HCT116 (cell line): ENCODE measurements around the gene PCAT6. TPM values are rescaled to one million over a fixed set of nuclear protein-coding genes. Genes with fewer than 3 reads are reported as not detected.

Experiments used
- ATAC-seq: fragments of 200-7000 bp; cut with Tn5 transposase; 2 replicates; pipeline ENCODE4 v1.9.1; 2020; ENCODE audit warnings: mild to moderate bottlenecking, moderate library complexity
- BruUV-seq: library from RNA; stranded (reverse); fragments of 400-500 nt; replicated peaks from 2 replicates; lab custom pipeline; 2021; lab: Mats Ljungman, UMichigan
- CTCF ChIA-PET: fragments of 300-600 bp; sonication (Branson Sonifier 250); formaldehyde crosslinking; loops from one replicate; lab custom pipeline; 2021; ENCODE audit warnings: antibody characterized with exemption; lab: Charles Lee
- POLR2A ChIA-PET: fragments of 300-600, 350-600 bp; sonication (Branson Sonifier 250); formaldehyde crosslinking; loops from one replicate; lab custom pipeline; 2021; ENCODE audit warnings: antibody characterized with exemption; lab: Charles Lee
- RAD21 ChIA-PET, 2 experiments: fragments of 300-600 bp; sonication (Branson Sonifier 250); formaldehyde crosslinking; loops; one replicate each; lab custom pipeline; 2023; ENCODE audit warnings: low total read pairs in 2 of 2; ENCODE audit not compliant: uncharacterized antibody in 2 of 2, unreplicated experiment in 2 of 2, low non-redundant PET in 1 of 2; lab: Charles Lee
- DNase-seq: peaks from one replicate; pipeline ENCODE4 v3.0.0-alpha.2; 2010; ENCODE audit warnings: low read depth, low spot score
- H2AFZ ChIP-seq: fragments of 200-600 bp; shearing (Covaris generic), sonication (generic); 2 replicates; pipeline ENCODE4 v1.6.1; 2017; ENCODE audit warnings: low read depth, mixed run types, mixed read lengths, antibody characterized with exemption, low read length; ENCODE audit not compliant: poor library complexity, severe bottlenecking
- H3K27ac ChIP-seq: 2 replicates; pipeline ENCODE4 v1.5.1; 2012; ENCODE audit warnings: low read depth, low read length
- H3K27me3 ChIP-seq: fragments of 200-600 bp; sonication (generic); 2 replicates; pipeline ENCODE4 v1.6.1; 2016; ENCODE audit warnings: mixed run types, low read length, mixed read lengths; ENCODE audit not compliant: insufficient read depth
- H3K36me3 ChIP-seq, 2 experiments: fragments of 200-500 bp in 1 of 2; fragments of 200-600 bp in 1 of 2; sonication (Bioruptor generic) in 1 of 2; sonication (generic) in 1 of 2; 2 replicates each; pipeline versions ENCODE4 v1.5.1 to v1.6.1; 2014 to 2016; ENCODE audit warnings: low read length in 2 of 2, inconsistent platforms in 1 of 2, mixed read lengths in 1 of 2, mixed run types in 1 of 2; ENCODE audit not compliant: insufficient read depth in 2 of 2, control insufficient read depth in 1 of 2
- H3K4me1 ChIP-seq, 2 experiments: fragments of 200-600 bp in 1 of 2; sonication (generic) in 1 of 2; 2 replicates each; pipeline versions ENCODE4 v1.5.1 to v1.6.1; 2012 to 2017; ENCODE audit warnings: low read length in 2 of 2, inconsistent platforms in 1 of 2, mild to moderate bottlenecking in 1 of 2, mixed read lengths in 1 of 2, mixed run types in 1 of 2, moderate library complexity in 1 of 2; ENCODE audit not compliant: insufficient read depth in 2 of 2, control insufficient read depth in 1 of 2
- H3K4me2 ChIP-seq: fragments of 200-600 bp; sonication (generic); 2 replicates; pipeline ENCODE4 v1.6.1; 2017; ENCODE audit warnings: mixed run types, low read length, mixed read lengths
- H3K4me3 ChIP-seq, 2 experiments: fragments of 200-600 bp in 1 of 2; sonication (generic) in 1 of 2; replicated peaks in 1 of 2; 2 replicates each; pipeline ENCODE4 v1.5.1; 2011 to 2016; ENCODE audit warnings: low read length in 2 of 2, control low read depth in 1 of 2, low read depth in 1 of 2, mild to moderate bottlenecking in 1 of 2, mixed read lengths in 1 of 2, mixed run types in 1 of 2
- H3K79me2 ChIP-seq: fragments of 200-600 bp; sonication (generic); 2 replicates; pipeline ENCODE4 v1.6.1; 2017; ENCODE audit warnings: mild to moderate bottlenecking, mixed run types, low read length, moderate library complexity, mixed read lengths; ENCODE audit not compliant: insufficient read depth
- H3K9ac ChIP-seq: fragments of 200-600 bp; sonication (generic); 2 replicates; pipeline ENCODE4 v1.6.1; 2016; ENCODE audit warnings: low read length, mixed read lengths
- H3K9me2 ChIP-seq: fragments of 200-600 bp; sonication (generic), shearing (Covaris generic); 2 replicates; pipeline ENCODE4 v1.6.1; 2017; ENCODE audit warnings: mixed run types, mild to moderate bottlenecking, moderate library complexity; ENCODE audit not compliant: insufficient read depth
- H3K9me3 ChIP-seq, 2 experiments: fragments of 200-500 bp in 1 of 2; fragments of 200-600 bp in 1 of 2; sonication (Bioruptor generic) in 1 of 2; sonication (generic) in 1 of 2; 2 replicates each; pipeline ENCODE4 v1.6.1; 2014 to 2017; ENCODE audit warnings: low read length in 2 of 2, mixed read lengths in 2 of 2, inconsistent platforms in 1 of 2, low read depth in 1 of 2, mild to moderate bottlenecking in 1 of 2, mixed run types in 1 of 2, moderate library complexity in 1 of 2; ENCODE audit not compliant: control insufficient read depth in 1 of 2, insufficient read depth in 1 of 2
- H4K20me1 ChIP-seq: fragments of 200-600 bp; sonication (generic), shearing (Covaris generic); 2 replicates; pipeline ENCODE4 v1.6.1; 2017; ENCODE audit warnings: mixed run types, mild to moderate bottlenecking, moderate library complexity; ENCODE audit not compliant: insufficient read depth
- ATF3 ChIP-seq: IDR thresholded peaks from 2 replicates; pipeline ENCODE4 v1.6.1; 2012
- EGR1 ChIP-seq: IDR thresholded peaks from 2 replicates; pipeline ENCODE4 v1.6.1; 2012; ENCODE audit warnings: low read depth
- EZH2 ChIP-seq: fragments of 200-600 bp; sonication (generic); IDR thresholded peaks from 2 replicates; pipeline ENCODE4 v1.6.1; 2017; ENCODE audit warnings: antibody characterized with exemption, mixed run types
- SIN3A ChIP-seq: IDR thresholded peaks from 2 replicates; pipeline ENCODE4 v1.6.1; 2012; ENCODE audit warnings: low read depth
- YY1 ChIP-seq: IDR thresholded peaks from 2 replicates; pipeline ENCODE4 v1.6.1; 2011; ENCODE audit warnings: low read length, low read depth, moderate library complexity, mild to moderate bottlenecking; ENCODE audit not compliant: insufficient replicate concordance; ENCODE audit errors: extremely low read depth
- ZNF274 ChIP-seq: fragments of 200-500 bp; sonication (Bioruptor generic); IDR thresholded peaks from 2 replicates; pipeline ENCODE4 v1.6.1; 2014; ENCODE audit warnings: mild to moderate bottlenecking, low read depth, low read length, inconsistent platforms
- intact Hi-C: fragments of 100-400 bp; cut with micrococcal nuclease; formaldehyde crosslinking; loops from 2 replicates; pipeline ENCODE4 v1.10.0; 2022
- total RNA-seq: library from RNA; stranded (reverse); gene quantifications from one replicate; pipeline ENCODE4 v1.2.1, GENCODE V29; 2021; ENCODE audit not compliant: unreplicated experiment
- TF ChIP-seq, protein P1 (sequence below): IDR thresholded peaks from 2 replicates; pipeline ENCODE4 v1.6.1; 2011; ENCODE audit warnings: mild to moderate bottlenecking, low read length, moderate library complexity; ENCODE audit not compliant: insufficient replicate concordance; ENCODE audit errors: extremely low read depth

PCAT6 gene
- total RNA-seq, 1 experiment from 2014 or later: 1.9 TPM

- TF ChIP-seq, protein P1, sequence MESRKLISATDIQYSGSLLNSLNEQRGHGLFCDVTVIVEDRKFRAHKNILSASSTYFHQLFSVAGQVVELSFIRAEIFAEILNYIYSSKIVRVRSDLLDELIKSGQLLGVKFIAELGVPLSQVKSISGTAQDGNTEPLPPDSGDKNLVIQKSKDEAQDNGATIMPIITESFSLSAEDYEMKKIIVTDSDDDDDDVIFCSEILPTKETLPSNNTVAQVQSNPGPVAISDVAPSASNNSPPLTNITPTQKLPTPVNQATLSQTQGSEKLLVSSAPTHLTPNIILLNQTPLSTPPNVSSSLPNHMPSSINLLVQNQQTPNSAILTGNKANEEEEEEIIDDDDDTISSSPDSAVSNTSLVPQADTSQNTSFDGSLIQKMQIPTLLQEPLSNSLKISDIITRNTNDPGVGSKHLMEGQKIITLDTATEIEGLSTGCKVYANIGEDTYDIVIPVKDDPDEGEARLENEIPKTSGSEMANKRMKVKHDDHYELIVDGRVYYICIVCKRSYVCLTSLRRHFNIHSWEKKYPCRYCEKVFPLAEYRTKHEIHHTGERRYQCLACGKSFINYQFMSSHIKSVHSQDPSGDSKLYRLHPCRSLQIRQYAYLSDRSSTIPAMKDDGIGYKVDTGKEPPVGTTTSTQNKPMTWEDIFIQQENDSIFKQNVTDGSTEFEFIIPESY: no peak
- no peak for TF ChIP-seq EGR1
- TF ChIP-seq, all 23 proteins: peak for 0
These were observed 45.3 kb downstream of the PCAT6 start (continued) for GRCh38 chr1:202856014-202856413.

GRCh38 chr1:202857136-202857610 lies 46.4 kb downstream of the PCAT6 start:
- intact Hi-C loops: loop anchor here (5.0 kb wide), 1 partner anchor 530 kb away; no protein-coding TSS in a partner anchor
- Histone ChIP-seq H3K36me3 (no peaks in the 10 kb centered on the region), H3K4me1 (peaks cover 6 to 14% of the 10 kb centered on the region in 2 experiments; a peak in 3 of 4 replicates), H3K4me2 (no peak overlapping the region), H3K4me3 (no peak overlapping the region), H3K27me3 (no peaks in the 10 kb centered on the region), H3K27ac (no peak overlapping the region), H4K20me1 (no peaks in the 10 kb centered on the region), H3K9me2 (no peaks in the 10 kb centered on the region), H3K9ac (no peak overlapping the region), H2AFZ (no peak overlapping the region), H3K9me3 (no peaks in the 10 kb centered on the region), H3K79me2 (no peaks in the 10 kb centered on the region)
- POLR2A ChIA-PET: no interaction called here
- CTCF ChIA-PET: no interaction called here
- TF ChIP-seq ZNF274 (no peak), SIN3A (no peak), EZH2 (no peak), YY1 (no peak), ATF3 (no peak)
- TF ChIP-seq, protein P1: no peak
- DNase-seq (no peak), ATAC-seq (no peak)
- RAD21 ChIA-PET: no interaction called here
- no TSS peak for BruUV-seq
